Lower lobe of right lung (tissue), 2 donors: ENCODE data around the gene TTN. TPM values are rescaled to one million over a fixed set of nuclear protein-coding genes. Genes with fewer than 3 reads are reported as not detected.

Experiments used
- ATAC-seq, 2 donors: fragments of 200-7000 bp; cut with Tn5 transposase; one replicate each; pipeline ENCODE4 v1.9.1; 2020 to 2022; ENCODE audit warnings: mild to moderate bottlenecking in 2 of 2, moderate library complexity in 2 of 2
- DNase-seq: peaks from one replicate; pipeline ENCODE4 v3.0.0-alpha.2; 2020
- H3K27ac ChIP-seq: fragments of 200-600 bp; one replicate; pipeline ENCODE4 v1.8.0; 2022
- H3K27me3 ChIP-seq: fragments of 200-600 bp; one replicate; pipeline ENCODE4 v1.8.0; 2022; ENCODE audit warnings: low read depth
- H3K36me3 ChIP-seq: fragments of 200-600 bp; one replicate; pipeline ENCODE4 v1.8.0; 2022; ENCODE audit warnings: mild to moderate bottlenecking
- H3K4me1 ChIP-seq: fragments of 200-600 bp; one replicate; pipeline ENCODE4 v1.8.0; 2022
- H3K4me3 ChIP-seq: fragments of 200-600 bp; one replicate; pipeline ENCODE4 v1.8.0; 2022; ENCODE audit warnings: mild to moderate bottlenecking
- H3K9me3 ChIP-seq: fragments of 200-600 bp; one replicate; pipeline ENCODE4 v1.8.0; 2022
- CTCF ChIP-seq: fragments of 200-600 bp; IDR thresholded peaks from one replicate; pipeline ENCODE4 v1.8.0; 2022; ENCODE audit warnings: antibody characterized with exemption, mild to moderate bottlenecking
- intact Hi-C: fragments of 100-400 bp; cut with DNase I; formaldehyde crosslinking; loops from one replicate; pipeline ENCODE4 v1.11.0; 2022
- total RNA-seq: library from RNA; stranded (reverse); fragmentation: NEBNext Ultra II Directional; extraction: Animal tissue kit (Norgen Biotek cat#: 25700); gene quantifications from one replicate; pipeline ENCODE4 v1.2.1, GENCODE V29; 2021
- donor health status: DM: no; HTN: yes; CAD: no; lungs with severe emphysema.

The TTN gene
- total RNA-seq, 1 donor from 2014 or later, result 40.3 TPM

GRCh38 chr2:178723786-178724346 is 83.4 kb downstream of the TTN start:
- H3K27ac ChIP-seq, result no peak overlapping the region
- no peaks in the 10 kb centered on the region for H3K36me3 ChIP-seq
- DNase-seq, result no peak
- no peak overlapping the region for H3K4me3 ChIP-seq
- intact Hi-C loops, result no loop called here
- H3K9me3 ChIP-seq, result no peaks in the 10 kb centered on the region
- no peak for TF ChIP-seq CTCF
- H3K4me1 ChIP-seq, result no peaks in the 10 kb centered on the region
- H3K27me3 ChIP-seq, result no peaks in the 10 kb centered on the region
- ATAC-seq, result no peak

GRCh38 chr2:178722296-178722695 is 84.9 kb downstream of the TTN start:
- H3K4me1 ChIP-seq, result no peaks in the 10 kb centered on the region
- DNase-seq (no peak), ATAC-seq (no peak)
- H3K4me3 ChIP-seq, result no peak overlapping the region
- intact Hi-C loops, result no loop called here
- peaks cover 2% of the 10 kb centered on the region for H3K36me3 ChIP-seq
- H3K27me3 ChIP-seq, result no peaks in the 10 kb centered on the region
- TF ChIP-seq CTCF, result no peak
- H3K27ac ChIP-seq, result no peak overlapping the region
- H3K9me3 ChIP-seq, result no peaks in the 10 kb centered on the region

- intact Hi-C loops, result no loop called here
- H3K36me3 ChIP-seq, result peaks cover 6% of the 10 kb centered on the region
- H3K27ac ChIP-seq, result no peak overlapping the region
- no peaks in the 10 kb centered on the region for H3K27me3 ChIP-seq
- H3K4me1 ChIP-seq, result no peaks in the 10 kb centered on the region
- DNase-seq (no peak), ATAC-seq (no peak)
- H3K4me3 ChIP-seq, result no peak overlapping the region
- H3K9me3 ChIP-seq, result no peaks in the 10 kb centered on the region
- no peak for TF ChIP-seq CTCF
Observed at GRCh38 chr2:178718988-178719387, 88.2 kb downstream of the TTN start.

GRCh38 chr2:178718283-178718682 is 88.9 kb downstream of the TTN start:
- no peak for TF ChIP-seq CTCF
- Histone ChIP-seq H3K27me3 (no peaks in the 10 kb centered on the region), H3K36me3 (peaks cover 6% of the 10 kb centered on the region), H3K4me1 (no peaks in the 10 kb centered on the region), H3K4me3 (no peak overlapping the region), H3K27ac (no peak overlapping the region), H3K9me3 (no peaks in the 10 kb centered on the region)
- ATAC-seq (no peak), DNase-seq (no peak)
- intact Hi-C loops, result no loop called here

GRCh38 chr2:178716394-178716793 is 90.8 kb downstream of the TTN start:
- peaks cover 6% of the 10 kb centered on the region for H3K36me3 ChIP-seq

More at GRCh38 chr2:178716394-178716793, 90.8 kb downstream of the TTN start:
- H3K9me3 ChIP-seq, result no peaks in the 10 kb centered on the region
- no peak for ATAC-seq
- no peaks in the 10 kb centered on the region for H3K4me1 ChIP-seq
- no peak overlapping the region for H3K4me3 ChIP-seq
- H3K27ac ChIP-seq, result no peak overlapping the region
- DNase-seq, result no peak
- intact Hi-C loops, result no loop called here
- no peaks in the 10 kb centered on the region for H3K27me3 ChIP-seq
- no peak for TF ChIP-seq CTCF
